GM12874 (cell line): Measurements from ENCODE around the gene STK4.

ENCODE experiments used
- TF ChIP-seq, protein P1 (sequence below): IDR thresholded peaks from 2 replicates; pipeline ENCODE4 v1.5.1; 2011; ENCODE audit warnings: low read depth, mild to moderate bottlenecking, control low read depth, low read length, moderate library complexity; ENCODE audit not compliant: insufficient read depth

STK4 gene

DNA sequence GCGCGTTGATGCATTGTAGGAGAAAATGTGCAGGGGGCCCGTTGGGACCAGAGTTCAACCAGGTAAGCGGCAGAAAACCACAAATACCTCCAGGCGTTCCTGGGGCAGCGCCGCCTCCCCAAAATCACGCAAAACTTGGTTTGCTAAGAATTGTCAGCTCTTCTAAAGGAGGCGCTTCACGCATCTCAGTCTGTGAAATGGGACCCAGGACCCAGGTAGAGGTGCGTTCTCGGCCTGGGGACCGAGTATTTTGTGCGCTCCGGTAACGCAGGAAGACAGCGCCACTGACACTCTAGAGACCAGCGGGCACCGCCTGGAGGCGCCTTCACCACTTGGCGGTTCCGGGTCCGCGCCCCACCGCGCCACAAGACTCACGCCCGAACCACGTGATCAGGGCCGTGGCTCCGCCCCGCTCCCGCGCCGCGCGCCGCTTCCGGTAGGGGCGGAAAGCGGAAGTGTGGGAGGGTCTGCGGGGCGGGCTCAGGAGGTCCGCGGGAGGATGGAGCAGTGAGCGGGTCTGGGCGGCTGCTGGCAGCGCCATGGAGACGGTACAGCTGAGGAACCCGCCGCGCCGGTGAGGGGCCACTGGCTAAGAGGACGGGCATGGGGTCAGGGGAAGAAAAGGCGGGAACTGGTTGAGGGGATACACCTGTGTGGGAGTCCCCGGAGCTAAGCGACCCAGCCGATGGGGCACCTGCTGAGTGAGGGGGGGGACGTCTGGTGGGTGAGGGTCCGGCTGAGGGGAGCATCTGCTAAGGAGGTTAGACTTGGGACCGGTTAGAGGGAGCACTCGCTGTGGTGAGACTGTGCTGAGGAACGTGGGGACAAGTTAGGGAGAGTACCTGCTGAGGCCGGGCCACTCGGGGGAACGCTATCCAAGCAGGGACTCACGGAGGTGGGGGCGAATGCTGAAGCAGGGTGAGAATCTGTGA lies at the start of gene STK4:
STK4 (plus strand) TSS at position 483 of the 932 bp plus-strand sequence; CDS start at position 540, 57 bp downstream.
- TF ChIP-seq, protein P1, sequence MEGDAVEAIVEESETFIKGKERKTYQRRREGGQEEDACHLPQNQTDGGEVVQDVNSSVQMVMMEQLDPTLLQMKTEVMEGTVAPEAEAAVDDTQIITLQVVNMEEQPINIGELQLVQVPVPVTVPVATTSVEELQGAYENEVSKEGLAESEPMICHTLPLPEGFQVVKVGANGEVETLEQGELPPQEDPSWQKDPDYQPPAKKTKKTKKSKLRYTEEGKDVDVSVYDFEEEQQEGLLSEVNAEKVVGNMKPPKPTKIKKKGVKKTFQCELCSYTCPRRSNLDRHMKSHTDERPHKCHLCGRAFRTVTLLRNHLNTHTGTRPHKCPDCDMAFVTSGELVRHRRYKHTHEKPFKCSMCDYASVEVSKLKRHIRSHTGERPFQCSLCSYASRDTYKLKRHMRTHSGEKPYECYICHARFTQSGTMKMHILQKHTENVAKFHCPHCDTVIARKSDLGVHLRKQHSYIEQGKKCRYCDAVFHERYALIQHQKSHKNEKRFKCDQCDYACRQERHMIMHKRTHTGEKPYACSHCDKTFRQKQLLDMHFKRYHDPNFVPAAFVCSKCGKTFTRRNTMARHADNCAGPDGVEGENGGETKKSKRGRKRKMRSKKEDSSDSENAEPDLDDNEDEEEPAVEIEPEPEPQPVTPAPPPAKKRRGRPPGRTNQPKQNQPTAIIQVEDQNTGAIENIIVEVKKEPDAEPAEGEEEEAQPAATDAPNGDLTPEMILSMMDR: peak; percentile 68

DNA sequence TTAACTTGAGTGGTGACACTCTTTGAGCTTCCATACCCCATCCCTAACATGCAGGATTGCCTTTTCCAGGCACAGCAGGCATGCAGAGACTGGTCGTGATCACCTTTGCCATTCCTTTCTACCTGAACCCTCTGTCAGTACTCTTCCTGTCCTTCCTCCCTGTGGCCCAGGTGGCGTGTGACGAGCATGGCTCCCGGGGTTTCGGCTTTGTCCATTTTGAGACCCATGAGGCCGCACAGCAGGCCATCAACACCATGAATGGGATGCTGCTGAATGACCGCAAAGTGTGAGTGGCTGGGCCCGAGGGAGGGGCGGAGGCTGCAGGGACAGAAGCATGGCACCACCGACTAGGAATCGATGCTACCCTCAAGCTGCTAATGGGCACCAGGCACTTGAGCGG lies 49.7 kb upstream of the STK4 start:
- TF ChIP-seq, protein P1: no peak

DNA sequence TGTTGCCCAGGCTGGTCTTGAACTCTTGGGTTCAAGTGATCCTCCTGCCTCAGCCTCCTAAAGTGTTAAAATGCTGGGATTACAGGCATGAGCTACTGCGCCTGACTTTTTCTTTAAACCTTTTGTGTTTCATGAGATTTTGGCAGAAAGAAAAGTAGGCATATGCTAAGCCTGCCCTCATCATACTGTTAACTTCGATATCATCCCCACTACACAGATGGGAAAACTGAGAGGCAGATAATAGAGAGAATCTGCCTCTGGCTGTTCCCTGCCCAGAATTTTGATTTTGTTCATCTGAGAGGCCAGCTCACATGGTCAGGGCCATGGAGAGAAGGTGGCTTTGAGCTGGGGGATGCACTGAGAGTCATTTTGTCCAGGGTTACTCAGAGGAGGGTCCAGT lies 48.9 kb upstream of the STK4 start:
- TF ChIP-seq, protein P1: no peak

DNA sequence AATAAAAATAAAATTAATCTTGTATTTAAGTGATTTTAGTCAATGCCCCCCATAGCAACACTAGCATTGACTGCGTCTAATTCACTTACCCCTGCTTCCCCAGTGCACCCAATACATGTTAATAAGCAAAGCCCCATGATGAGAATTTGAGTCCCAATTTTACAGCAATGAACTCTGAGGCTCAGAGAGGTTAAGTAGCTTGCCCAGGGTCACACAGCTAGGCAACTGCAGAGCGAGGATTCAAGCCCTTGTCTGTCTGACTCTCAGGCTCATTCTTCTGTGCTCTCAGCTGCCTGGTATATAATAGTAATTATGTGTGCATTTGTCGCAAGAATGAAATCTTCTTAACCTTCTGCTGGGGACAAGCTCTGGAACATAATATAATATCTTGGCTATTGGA lies 48.0 kb upstream of the STK4 start:
- TF ChIP-seq, protein P1: no peak

DNA sequence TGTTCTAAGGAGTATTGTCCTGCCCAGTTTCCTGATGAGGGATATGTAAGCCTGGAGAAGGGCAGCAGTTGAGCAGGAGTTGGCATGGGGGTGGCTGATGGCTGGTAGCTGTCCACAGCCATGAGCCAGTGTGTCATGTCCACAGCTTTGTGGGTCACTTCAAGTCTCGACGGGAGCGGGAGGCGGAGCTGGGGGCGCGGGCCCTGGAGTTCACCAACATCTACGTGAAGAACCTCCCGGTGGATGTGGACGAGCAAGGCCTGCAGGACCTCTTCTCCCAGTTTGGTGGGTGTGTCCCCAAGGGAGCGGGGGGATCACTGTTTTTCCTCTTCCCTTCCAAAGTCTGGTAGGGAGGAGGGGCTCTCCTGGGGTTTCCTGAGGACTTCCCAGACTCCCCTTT lies 47.6 kb upstream of the STK4 start:
- TF ChIP-seq, protein P1: no peak

DNA sequence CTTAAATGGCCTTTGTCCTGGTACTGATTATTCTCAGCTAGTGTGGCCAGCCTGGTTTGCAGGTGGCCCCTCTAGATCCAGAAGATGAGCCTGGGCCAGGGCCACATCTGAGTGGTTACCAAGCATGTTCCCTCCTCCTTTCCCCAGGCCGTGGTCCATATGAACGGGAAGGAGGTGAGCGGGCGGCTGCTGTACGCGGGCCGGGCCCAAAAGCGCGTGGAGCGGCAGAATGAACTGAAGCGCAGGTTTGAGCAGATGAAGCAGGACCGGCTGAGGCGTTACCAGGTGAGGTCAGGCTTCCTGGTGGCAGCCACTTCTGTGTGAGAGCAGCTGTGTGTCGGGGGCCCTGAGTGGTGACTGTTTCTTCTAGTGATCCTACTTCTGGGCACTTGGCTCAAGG lies 44.9 kb upstream of the STK4 start:
- TF ChIP-seq, protein P1: no peak

DNA sequence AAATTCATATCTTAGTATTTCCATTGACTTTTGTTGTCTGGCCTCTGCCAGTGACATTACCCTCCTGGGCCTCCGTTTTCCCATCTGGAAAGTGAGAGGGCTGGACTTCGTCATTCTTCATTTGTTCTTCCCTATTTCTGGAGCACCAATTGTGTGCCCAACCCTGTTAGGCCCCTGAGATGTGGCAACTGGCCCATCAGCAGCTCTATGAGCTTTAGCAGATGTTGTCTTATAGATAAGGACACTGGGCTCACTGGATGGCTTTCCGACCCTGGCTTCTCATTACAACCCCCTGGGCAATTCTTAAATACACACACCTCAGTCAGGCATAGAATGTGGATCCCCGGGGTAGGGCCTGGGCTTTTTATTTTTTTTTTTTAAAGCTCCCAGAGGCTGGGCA lies 41.8 kb upstream of the STK4 start:
- TF ChIP-seq, protein P1: no peak
